Activated CD8-positive, alpha-beta memory T cell treated with anti-CD3 and anti-CD28 coated beads, Interleukin-2, amount 10 ng/mL, durations not matched to agents 7 days and 5 days (primary cell): ENCODE data around the gene HMGN1. TPM values are rescaled to one million over a fixed set of nuclear protein-coding genes. Genes with fewer than 3 reads are reported as not detected.
A peak's percentile ranks its signal among the peaks of the same experiment; 100 is the strongest.
"Not testable (repeated sequence)": the region's sequence is repeated elsewhere in the genome, so short reads cannot be mapped to it uniquely, and the experiment has no call there.

ENCODE experiments used
- ATAC-seq: fragments of 150-1000 bp; cut with Tn5 transposase; one replicate; pipeline ENCODE4 v1.10.0; 2021; ENCODE audit warnings: moderate library complexity
- CTCF ChIA-PET: fragments of 350-600 bp; sonication (Branson Sonifier 250); formaldehyde crosslinking; loops from one replicate; lab custom pipeline; 2021; ENCODE audit warnings: antibody characterized with exemption; lab: Charles Lee
- DNase-seq: peaks from one replicate; pipeline ENCODE4 v3.0.0-alpha.2; 2020
- H3K27ac Mint-ChIP-seq: one replicate; pipeline ENCODE4 v1.8.0; 2021; ENCODE audit warnings: mild to moderate bottlenecking, mixed read lengths
- H3K27me3 Mint-ChIP-seq: one replicate; pipeline ENCODE4 v1.8.0; 2021; ENCODE audit warnings: mixed read lengths
- H3K36me3 Mint-ChIP-seq: one replicate; pipeline ENCODE4 v1.8.0; 2021; ENCODE audit warnings: mild to moderate bottlenecking, mixed read lengths
- H3K4me1 Mint-ChIP-seq: one replicate; pipeline ENCODE4 v1.8.0; 2021; ENCODE audit warnings: mixed read lengths
- H3K4me3 Mint-ChIP-seq: one replicate; pipeline ENCODE4 v1.8.0; 2021; ENCODE audit warnings: mild to moderate bottlenecking, moderate library complexity, mixed read lengths
- H3K9me3 Mint-ChIP-seq: one replicate; pipeline ENCODE4 v1.8.0; 2022; ENCODE audit warnings: low read depth, mixed read lengths
- total RNA-seq, 2 experiments: library from RNA; stranded (reverse); gene quantifications; one replicate each; pipeline ENCODE4 v1.2.3, GENCODE V29; 2021

HMGN1 gene
- total RNA-seq, 2 experiments from 2014 or later, result 385 to 405 TPM

- Mint-ChIP-seq H3K4me1 (peaks cover 49% of the 10 kb centered on the region), H3K27ac (peak overlapping the region; percentile 5), H3K4me3 (peak overlapping the region; percentile 12)
- CTCF ChIA-PET, DNase-seq, H3K27me3 Mint-ChIP-seq, H3K9me3 Mint-ChIP-seq, ATAC-seq, H3K36me3 Mint-ChIP-seq: not testable (repeated sequence)
These were observed 33.2 kb upstream of the HMGN1 start for GRCh38 chr21:39382096-39382495.

GRCh38 chr21:39381009-39381408 lies 32.1 kb upstream of the HMGN1 start:
- Mint-ChIP-seq H3K9me3 (no peaks in the 10 kb centered on the region), H3K4me1 (peaks cover 47% of the 10 kb centered on the region), H3K36me3 (peaks cover 4% of the 10 kb centered on the region), H3K4me3 (peak overlapping the region; percentile 90), H3K27ac (peak overlapping the region; percentile 24), H3K27me3 (no peaks in the 10 kb centered on the region)
- ATAC-seq (no peak), DNase-seq (no peak)
- CTCF ChIA-PET, result interaction anchor here (1.2 kb wide), 1 partner anchor 31 kb away, joined by 4 read pairs; no protein-coding TSS in a partner anchor

- H3K4me1 Mint-ChIP-seq, result peaks cover 47% of the 10 kb centered on the region
- peaks cover 4% of the 10 kb centered on the region for H3K36me3 Mint-ChIP-seq
- CTCF ChIA-PET, result interaction anchor here (0.7 to 1.2 kb wide), 5 partner anchors 11 to 203 kb away, joined by 3 to 4 read pairs (median 3); partner anchors contain the start of gene PSMG1
- ATAC-seq (peak; percentile 98), DNase-seq (peak; percentile 96)
- H3K27me3 Mint-ChIP-seq, result peaks cover under 1% of the 10 kb centered on the region
- peak overlapping the region; percentile 88 for H3K27ac Mint-ChIP-seq
- H3K9me3 Mint-ChIP-seq, result no peaks in the 10 kb centered on the region
- H3K4me3 Mint-ChIP-seq, result peak overlapping the region; percentile 90
These were observed 31.4 kb upstream of the HMGN1 start for GRCh38 chr21:39379986-39380891.

- peaks cover 34% of the 10 kb centered on the region for H3K4me1 Mint-ChIP-seq
- CTCF ChIA-PET, result interaction anchor here (1.3 kb wide), 1 partner anchor 10 kb away, joined by 6 read pairs; no protein-coding TSS in a partner anchor
- ATAC-seq (no peak), DNase-seq (no peak)
- peaks cover 3% of the 10 kb centered on the region for H3K36me3 Mint-ChIP-seq
- H3K9me3 Mint-ChIP-seq, result no peaks in the 10 kb centered on the region
- H3K4me3 Mint-ChIP-seq, result no peak overlapping the region
- peaks cover 10% of the 10 kb centered on the region for H3K27me3 Mint-ChIP-seq
- no peak overlapping the region for H3K27ac Mint-ChIP-seq
These were observed 28.7 kb upstream of the HMGN1 start for GRCh38 chr21:39377444-39378050.

- no peak overlapping the region for H3K4me3 Mint-ChIP-seq
- no peaks in the 10 kb centered on the region for H3K36me3 Mint-ChIP-seq
- H3K27ac Mint-ChIP-seq, result no peak overlapping the region
- CTCF ChIA-PET, result interaction anchor here (1.5 kb wide), 1 partner anchor 133 kb away, joined by 3 read pairs; no protein-coding TSS in a partner anchor
- H3K4me1 Mint-ChIP-seq, result peaks cover 21% of the 10 kb centered on the region
- no peak for DNase-seq
- H3K9me3 Mint-ChIP-seq, result no peaks in the 10 kb centered on the region
- no peak for ATAC-seq
- H3K27me3 Mint-ChIP-seq, result peaks cover 15% of the 10 kb centered on the region
These were observed 26.6 kb upstream of the HMGN1 start for GRCh38 chr21:39375446-39375845.

GRCh38 chr21:39374046-39374445 lies 25.2 kb upstream of the HMGN1 start:
- H3K9me3 Mint-ChIP-seq, result no peaks in the 10 kb centered on the region
- peaks cover 21% of the 10 kb centered on the region for H3K4me1 Mint-ChIP-seq
- no peak for DNase-seq
- no peak for ATAC-seq
- peaks cover 18% of the 10 kb centered on the region for H3K27me3 Mint-ChIP-seq
- CTCF ChIA-PET, result interaction anchor here (0.7 to 1.8 kb wide), 4 partner anchors 13 to 67 kb away, joined by 3 to 15 read pairs (median 3); no protein-coding TSS in a partner anchor
- no peaks in the 10 kb centered on the region for H3K36me3 Mint-ChIP-seq
- no peak overlapping the region for H3K4me3 Mint-ChIP-seq
- H3K27ac Mint-ChIP-seq, result no peak overlapping the region

- H3K4me1 Mint-ChIP-seq, result peaks cover 21% of the 10 kb centered on the region
- CTCF ChIA-PET, result interaction anchor here (0.7 to 1.8 kb wide), 4 partner anchors 14 to 68 kb away, joined by 3 to 15 read pairs (median 3); no protein-coding TSS in a partner anchor
- H3K9me3 Mint-ChIP-seq, result no peaks in the 10 kb centered on the region
- H3K27ac Mint-ChIP-seq, result no peak overlapping the region
- peak; percentile 74 for ATAC-seq
- H3K27me3 Mint-ChIP-seq, result peaks cover 18% of the 10 kb centered on the region
- H3K4me3 Mint-ChIP-seq, result no peak overlapping the region
- DNase-seq, result no peak
- H3K36me3 Mint-ChIP-seq, result no peaks in the 10 kb centered on the region
These were observed 24.7 kb upstream of the HMGN1 start for GRCh38 chr21:39373634-39374033.

- H3K27ac Mint-ChIP-seq, H3K4me1 Mint-ChIP-seq, H3K9me3 Mint-ChIP-seq, H3K4me3 Mint-ChIP-seq, DNase-seq, ATAC-seq, H3K36me3 Mint-ChIP-seq, CTCF ChIA-PET: not testable (repeated sequence)
- peaks cover 14% of the 10 kb centered on the region for H3K27me3 Mint-ChIP-seq
These were observed 21.0 kb upstream of the HMGN1 start for GRCh38 chr21:39369896-39370288.

GRCh38 chr21:39367783-39368182 lies 18.9 kb upstream of the HMGN1 start:
- Mint-ChIP-seq H3K4me1 (peaks cover 4% of the 10 kb centered on the region), H3K4me3 (no peak overlapping the region), H3K9me3 (no peaks in the 10 kb centered on the region), H3K27ac (no peak overlapping the region), H3K27me3 (peaks cover 9% of the 10 kb centered on the region), H3K36me3 (no peaks in the 10 kb centered on the region)
- ATAC-seq (no peak), DNase-seq (no peak)
- CTCF ChIA-PET, result no interaction called here

- Mint-ChIP-seq H3K27ac (no peak overlapping the region), H3K36me3 (no peaks in the 10 kb centered on the region), H3K27me3 (peaks cover 9% of the 10 kb centered on the region), H3K4me3 (no peak overlapping the region), H3K4me1 (peaks cover 4% of the 10 kb centered on the region), H3K9me3 (no peaks in the 10 kb centered on the region)
- no peak for ATAC-seq
- CTCF ChIA-PET, result no interaction called here
- DNase-seq, result no peak
These were observed 17.7 kb upstream of the HMGN1 start for GRCh38 chr21:39366563-39366962.

GRCh38 chr21:39364949-39365348 lies 16.1 kb upstream of the HMGN1 start:
- Mint-ChIP-seq H3K4me3 (no peak overlapping the region), H3K27me3 (peaks cover 5% of the 10 kb centered on the region), H3K4me1 (no peaks in the 10 kb centered on the region), H3K9me3 (no peaks in the 10 kb centered on the region), H3K36me3 (no peaks in the 10 kb centered on the region), H3K27ac (no peak overlapping the region)
- DNase-seq, result no peak
- no peak for ATAC-seq
- CTCF ChIA-PET, result no interaction called here

- no peak overlapping the region for H3K4me3 Mint-ChIP-seq
- CTCF ChIA-PET, result no interaction called here
- ATAC-seq (no peak), DNase-seq (no peak)
- no peak overlapping the region for H3K27ac Mint-ChIP-seq
- no peaks in the 10 kb centered on the region for H3K4me1 Mint-ChIP-seq
- H3K36me3 Mint-ChIP-seq, result no peaks in the 10 kb centered on the region
- peaks cover 3% of the 10 kb centered on the region for H3K27me3 Mint-ChIP-seq
- no peaks in the 10 kb centered on the region for H3K9me3 Mint-ChIP-seq
These were observed 15.0 kb upstream of the HMGN1 start for GRCh38 chr21:39363607-39364555.
